Heart right ventricle (tissue), 16 donors: ENCODE measurements around the gene EME2. TPM values are rescaled to one million over a fixed set of nuclear protein-coding genes. Genes with fewer than 3 reads are reported as not detected.

ENCODE experiments used
- ATAC-seq, 8 donors: fragments of 200-7000 bp; cut with Tn5 transposase; one replicate each; pipeline ENCODE4 v1.9.1; 2020; ENCODE audit warnings: mild to moderate bottlenecking in 8 of 8, moderate library complexity in 8 of 8, moderate number of reproducible peaks in 1 of 8
- DNase-seq, 2 donors: peaks; one replicate each; pipeline ENCODE4 v3.0.0-alpha.2; 2020
- H3K27ac ChIP-seq, 10 donors: fragments of 200-600 bp; sonication (generic) in 2 of 10; one replicate each; pipeline versions ENCODE4 v1.5.0 to v1.8.0; 2020 to 2022; ENCODE audit warnings: mild to moderate bottlenecking in 3 of 10
- H3K27me3 ChIP-seq, 7 donors: fragments of 200-600 bp; one replicate each; pipeline ENCODE4 v1.8.0; 2021 to 2022; ENCODE audit warnings: mild to moderate bottlenecking in 2 of 7
- H3K36me3 ChIP-seq, 9 donors: fragments of 200-600 bp; sonication (generic) in 1 of 9; one replicate each; pipeline versions ENCODE4 v1.5.0 to v1.8.0; 2020 to 2022; ENCODE audit warnings: mild to moderate bottlenecking in 2 of 9
- H3K4me1 ChIP-seq, 9 donors: fragments of 200-600 bp; sonication (generic) in 1 of 9; one replicate each; pipeline versions ENCODE4 v1.5.0 to v1.8.0; 2020 to 2022; ENCODE audit warnings: mild to moderate bottlenecking in 4 of 9
- H3K4me3 ChIP-seq, 10 donors: fragments of 200-600 bp; sonication (generic) in 2 of 10; one replicate each; pipeline versions ENCODE4 v1.5.0 to v1.8.0; 2020 to 2022; ENCODE audit warnings: mild to moderate bottlenecking in 7 of 10, moderate library complexity in 2 of 10
- H3K9me3 ChIP-seq, 11 donors: fragments of 200-600 bp in 10 of 11; sonication (generic) in 2 of 11; one replicate each; pipeline versions ENCODE4 v1.5.0 to v1.8.0; 2013 to 2022; ENCODE audit warnings: mild to moderate bottlenecking in 2 of 11, control low read depth in 1 of 11, moderate library complexity in 1 of 11
- CTCF ChIP-seq, 9 donors: fragments of 200-600 bp; sonication (generic) in 2 of 9; IDR thresholded peaks; one replicate each; pipeline versions ENCODE4 v1.5.0 to v1.8.0; 2021 to 2022; ENCODE audit warnings: antibody characterized with exemption in 9 of 9, mild to moderate bottlenecking in 5 of 9, moderate library complexity in 1 of 9
- WGBS, 2 donors: extraction: QIAGEN DNeasy Blood & Tissue Kit; methylation state at CpG; one replicate each; pipeline ENCODE4 v1.1.7; 2013; ENCODE audit warnings: inconsistent platforms in 1 of 2; 5-methylcytosine and 5-hydroxymethylcytosine counted together
- intact Hi-C, 10 donors: fragments of 100-400 bp; cut with DNase I; formaldehyde crosslinking; loops; one replicate each; pipeline versions ENCODE4 v1.11.1 to v1.14.2; 2022
- polyA plus RNA-seq, 2 donors: library from polyadenylated mRNA; stranded (reverse); fragments of 200-250 nt; gene quantifications; one replicate each; pipeline ENCODE4 v1.2.3, GENCODE V29; 2013
- total RNA-seq, 10 donors: library from RNA; stranded (reverse); fragmentation: NEBNext Ultra II Directional in 3 of 10; extraction: Animal tissue kit (Norgen Biotek cat#: 25700) in 3 of 10; gene quantifications; one replicate each; pipeline versions ENCODE4 v1.2.1 to v1.2.4, GENCODE V29; 2021 to 2023
- donor health status: Arrhythmogenic right ventricular cardiomyopathy.
- donor health status: ischemic (EF 13 %, LVEDD 7.1; RV severe dilation, severe dysfunction).
- donor health status: healthy with polysubstance abuse.
- donor health status: DM: no; HTN: yes; CAD: no.
- donor health status: DM: no; HTN: no; CAD: no.
- donor health status: ischemic (EF 25% LVEDD 6.9; RV normal size, moderate dysfunction).
- donor health status: ischemic (EF 25% LVEDD 5.7; RV mildly dilated, moderate dysfunction).
- donor health status: healthy.
- donor health status: DM: yes; HTN: yes; CAD: no.
- donor health status: Ischemic cardiomyopathy.
- donor health status: ischemic (EF 35%, LVEDD 5.7; RV mildly dilated, moderate dysfunction).
- donor health status: nonischemic (EF 11% LVEDD 7.7; RV severe dilation, severe dysfunction).
- donor health status: DM: yes; HTN: yes; CAD: no.
- donor health status: PGD.
- donor health status: ischemic (EF 29% LVEDD 5.4; RV normal size, mild dysfunction).
- donor health status: nonischemic (EF 23%, LVEDD 6.1; RV moderate dilation, normal function).

EME2 gene
- total and polyA plus RNA-seq, 12 donors = 3.0 to 17.9 (median 7.3) TPM

- no peaks in the 10 kb centered on the region for H3K27me3 ChIP-seq
- no peak overlapping the region for H3K4me3 ChIP-seq
- no peak overlapping the region for H3K27ac ChIP-seq
- ATAC-seq (no peak), DNase-seq (peak in 1 of 2 donors; percentile 8)
- no peak for TF ChIP-seq CTCF (IDR thresholded peaks at IDR 0.05)
- no peaks in the 10 kb centered on the region for H3K9me3 ChIP-seq
- WGBS, 2 donors = 92 to 94% methylated on average over 44 of the region's 44 CpGs
- intact Hi-C loops = loop anchor here in 1 of 10 donors (10.0 kb wide), 1 partner anchor 56 kb away; no protein-coding TSS in a partner anchor
- H3K4me1 ChIP-seq = peaks cover 0 to 7% (median 0%) of the 10 kb centered on the region in 9 donors
- peaks cover 0 to 63% (median 12%) of the 10 kb centered on the region in 9 donors for H3K36me3 ChIP-seq
Measured at GRCh38 chr16:1790611-1791255, 18.1 kb downstream of the EME2 start.

- Histone ChIP-seq H3K4me3 (no peak overlapping the region), H3K9me3 (no peaks in the 10 kb centered on the region), H3K36me3 (peaks cover 0 to 60% (median 12%) of the 10 kb centered on the region in 9 donors), H3K27ac (no peak overlapping the region), H3K4me1 (no peaks in the 10 kb centered on the region), H3K27me3 (no peaks in the 10 kb centered on the region)
- 93 to 96% methylated on average over 53 of the region's 53 CpGs for WGBS, 2 donors
- ATAC-seq (no peak), DNase-seq (peak in 1 of 2 donors; percentile 12)
- intact Hi-C loops = loop anchor here in 1 of 10 donors (10.0 kb wide), 1 partner anchor 57 kb away; no protein-coding TSS in a partner anchor
- TF ChIP-seq CTCF (IDR thresholded peaks at IDR 0.05) = no peak
Measured at GRCh38 chr16:1791256-1791942, 18.8 kb downstream of the EME2 start.

GRCh38 chr16:1791943-1792812 is 19.6 kb downstream of the EME2 start:
- no peaks in the 10 kb centered on the region for H3K27me3 ChIP-seq
- no peak for TF ChIP-seq CTCF (IDR thresholded peaks at IDR 0.05)
- WGBS, 2 donors = 87 to 88% methylated on average over 59 of the region's 59 CpGs
- H3K9me3 ChIP-seq = peaks cover 0 to 2% (median 0%) of the 10 kb centered on the region in 11 donors
- intact Hi-C loops = loop anchor here in 1 of 10 donors (10.0 kb wide), 1 partner anchor 57 kb away; no protein-coding TSS in a partner anchor
- peaks cover 0 to 53% (median 11%) of the 10 kb centered on the region in 9 donors for H3K36me3 ChIP-seq
- no peak overlapping the region for H3K27ac ChIP-seq
- ATAC-seq = peak in 2 of 8 donors; percentile 9 to 19
- peak in 1 of 2 donors; percentile 12 for DNase-seq
- no peak overlapping the region for H3K4me3 ChIP-seq
- H3K4me1 ChIP-seq = no peaks in the 10 kb centered on the region
